Heart right ventricle (tissue), 16 donors: Measurements from ENCODE around the gene GATAD2B. TPM values are rescaled to one million over a fixed set of nuclear protein-coding genes. Genes with fewer than 3 reads are reported as not detected.

Experiments
- ATAC-seq, 8 donors: fragments of 200-7000 bp; cut with Tn5 transposase; one replicate each; pipeline ENCODE4 v1.9.1; 2020; ENCODE audit warnings: mild to moderate bottlenecking in 8 of 8, moderate library complexity in 8 of 8, moderate number of reproducible peaks in 1 of 8
- DNase-seq, 2 donors: peaks; one replicate each; pipeline ENCODE4 v3.0.0-alpha.2; 2020
- H3K27ac ChIP-seq, 10 donors: fragments of 200-600 bp; sonication (generic) in 2 of 10; one replicate each; pipeline versions ENCODE4 v1.5.0 to v1.8.0; 2020 to 2022; ENCODE audit warnings: mild to moderate bottlenecking in 3 of 10
- H3K27me3 ChIP-seq, 7 donors: fragments of 200-600 bp; one replicate each; pipeline ENCODE4 v1.8.0; 2021 to 2022; ENCODE audit warnings: mild to moderate bottlenecking in 2 of 7
- H3K36me3 ChIP-seq, 9 donors: fragments of 200-600 bp; sonication (generic) in 1 of 9; one replicate each; pipeline versions ENCODE4 v1.5.0 to v1.8.0; 2020 to 2022; ENCODE audit warnings: mild to moderate bottlenecking in 2 of 9
- H3K4me1 ChIP-seq, 9 donors: fragments of 200-600 bp; sonication (generic) in 1 of 9; one replicate each; pipeline versions ENCODE4 v1.5.0 to v1.8.0; 2020 to 2022; ENCODE audit warnings: mild to moderate bottlenecking in 4 of 9
- H3K4me3 ChIP-seq, 10 donors: fragments of 200-600 bp; sonication (generic) in 2 of 10; one replicate each; pipeline versions ENCODE4 v1.5.0 to v1.8.0; 2020 to 2022; ENCODE audit warnings: mild to moderate bottlenecking in 7 of 10, moderate library complexity in 2 of 10
- H3K9me3 ChIP-seq, 11 donors: fragments of 200-600 bp in 10 of 11; sonication (generic) in 2 of 11; one replicate each; pipeline versions ENCODE4 v1.5.0 to v1.8.0; 2013 to 2022; ENCODE audit warnings: mild to moderate bottlenecking in 2 of 11, control low read depth in 1 of 11, moderate library complexity in 1 of 11
- CTCF ChIP-seq, 9 donors: fragments of 200-600 bp; sonication (generic) in 2 of 9; IDR thresholded peaks; one replicate each; pipeline versions ENCODE4 v1.5.0 to v1.8.0; 2021 to 2022; ENCODE audit warnings: antibody characterized with exemption in 9 of 9, mild to moderate bottlenecking in 5 of 9, moderate library complexity in 1 of 9
- WGBS, 2 donors: extraction: QIAGEN DNeasy Blood & Tissue Kit; methylation state at CpG; one replicate each; pipeline ENCODE4 v1.1.7; 2013; ENCODE audit warnings: inconsistent platforms in 1 of 2; 5-methylcytosine and 5-hydroxymethylcytosine counted together
- intact Hi-C, 10 donors: fragments of 100-400 bp; cut with DNase I; formaldehyde crosslinking; loops; one replicate each; pipeline versions ENCODE4 v1.11.1 to v1.14.2; 2022
- polyA plus RNA-seq, 2 donors: library from polyadenylated mRNA; stranded (reverse); fragments of 200-250 nt; gene quantifications; one replicate each; pipeline ENCODE4 v1.2.3, GENCODE V29; 2013
- total RNA-seq, 10 donors: library from RNA; stranded (reverse); fragmentation: NEBNext Ultra II Directional in 3 of 10; extraction: Animal tissue kit (Norgen Biotek cat#: 25700) in 3 of 10; gene quantifications; one replicate each; pipeline versions ENCODE4 v1.2.1 to v1.2.4, GENCODE V29; 2021 to 2023
- donor health status: Arrhythmogenic right ventricular cardiomyopathy.
- donor health status: ischemic (EF 13 %, LVEDD 7.1; RV severe dilation, severe dysfunction).
- donor health status: healthy with polysubstance abuse.
- donor health status: DM: no; HTN: yes; CAD: no.
- donor health status: DM: no; HTN: no; CAD: no.
- donor health status: ischemic (EF 25% LVEDD 6.9; RV normal size, moderate dysfunction).
- donor health status: ischemic (EF 25% LVEDD 5.7; RV mildly dilated, moderate dysfunction).
- donor health status: healthy.
- donor health status: DM: yes; HTN: yes; CAD: no.
- donor health status: Ischemic cardiomyopathy.
- donor health status: ischemic (EF 35%, LVEDD 5.7; RV mildly dilated, moderate dysfunction).
- donor health status: nonischemic (EF 11% LVEDD 7.7; RV severe dilation, severe dysfunction).
- donor health status: DM: yes; HTN: yes; CAD: no.
- donor health status: PGD.
- donor health status: ischemic (EF 29% LVEDD 5.4; RV normal size, mild dysfunction).
- donor health status: nonischemic (EF 23%, LVEDD 6.1; RV moderate dilation, normal function).

Gene GATAD2B
- total and polyA plus RNA-seq, 12 donors, result 3.9 to 52.6 (median 41.9) TPM

- no peaks in the 10 kb centered on the region for H3K9me3 ChIP-seq
- intact Hi-C loops, result loop anchor here in 1 of 10 donors (10.0 kb wide), 1 partner anchor 156 kb away; no protein-coding TSS in a partner anchor
- ATAC-seq, result no peak
- 94 to 95% methylated on average over 11 of the region's 11 CpGs for WGBS, 2 donors
- peaks cover 3 to 33% (median 19%) of the 10 kb centered on the region in 9 donors for H3K4me1 ChIP-seq
- no peaks in the 10 kb centered on the region for H3K27me3 ChIP-seq
- H3K36me3 ChIP-seq, result peaks cover 0 to 82% (median 54%) of the 10 kb centered on the region in 9 donors
- no peak overlapping the region for H3K4me3 ChIP-seq
- no peak overlapping the region for H3K27ac ChIP-seq
- TF ChIP-seq CTCF (IDR thresholded peaks at IDR 0.05), result no peak
- peak in 1 of 2 donors; percentile 5 for DNase-seq
Observed at GRCh38 chr1:153951183-153951582, 28.4 kb upstream of the GATAD2B start.

- Histone ChIP-seq H3K27me3 (no peaks in the 10 kb centered on the region), H3K4me3 (peak within 1 kb of the TSS; percentile 65 to 99 (median 91)), H3K4me1 (peaks cover 5 to 44% (median 30%) of the 10 kb centered on the region in 9 donors), H3K9me3 (no peaks in the 10 kb centered on the region), H3K27ac (peak within 1 kb of the TSS; percentile 97 to 100 (median 100)), H3K36me3 (peaks cover 0 to 67% (median 35%) of the 10 kb centered on the region in 9 donors)
- TF ChIP-seq CTCF (IDR thresholded peaks at IDR 0.05), result peak; percentile 89 to 98 (median 94)
- DNase-seq, result peak; percentile 83 to 87
- 10% methylated on average over 27 of the region's 28 CpGs for WGBS, 2 donors
- intact Hi-C loops, result loop anchor here in 5 of 10 donors (1.0 to 10.0 kb wide), 6 partner anchors 122 to 152 kb away; no protein-coding TSS in a partner anchor
- ATAC-seq, result peak; percentile 73 to 86 (median 78)
Observed at GRCh38 chr1:153946622-153947241, 24.0 kb upstream of the GATAD2B start, which contains the start of gene DENND4B. DENND4B (minus strand) TSS chr1:153946718; CDS start chr1:153944374, 2,344 bp downstream.

GRCh38 chr1:153945795-153946621, 23.2 kb upstream of the GATAD2B start:
- H3K4me3 ChIP-seq, result peak overlapping the region; percentile 65 to 99 (median 91)
- H3K27me3 ChIP-seq, result no peaks in the 10 kb centered on the region
- no peaks in the 10 kb centered on the region for H3K9me3 ChIP-seq
- H3K4me1 ChIP-seq, result peaks cover 5 to 44% (median 30%) of the 10 kb centered on the region in 9 donors
- DNase-seq (peak; percentile 89 to 91), ATAC-seq (peak; percentile 81 to 88 (median 86))
- no peak for TF ChIP-seq CTCF (IDR thresholded peaks at IDR 0.05)
- 1% methylated on average over 52 to 95 of the region's 95 CpGs for WGBS, 2 donors
- peak overlapping the region; percentile 97 to 100 (median 100) for H3K27ac ChIP-seq
- H3K36me3 ChIP-seq, result peaks cover 0 to 67% (median 29%) of the 10 kb centered on the region in 9 donors
- intact Hi-C loops, result loop anchor here in 6 of 10 donors (1.0 to 10.0 kb wide), 7 partner anchors 23 to 151 kb away; partner anchors contain the start of gene GATAD2B (in 3 of the 6)
